GM13977 (cell line): ENCODE measurements around the gene COX4I1.

Experiments
- DNase-seq: peaks from one replicate; pipeline ENCODE4 v3.0.0; 2012; ENCODE audit warnings: low spot score
- in situ Hi-C: fragments of 300-500 bp; cut with MboI; formaldehyde crosslinking; loops from one replicate; pipeline ENCODE4 v1.12.0; 2022; ENCODE audit warnings: low sequenced_read_pairs, low pct_unique_long_range_greater_than_20kb, mixed read lengths, inconsistent platforms; ENCODE audit not compliant: unreplicated experiment
- TF ChIP-seq, protein P1 (sequence below): IDR thresholded peaks from 2 replicates; pipeline ENCODE4 v1.5.1; 2012; ENCODE audit warnings: mild to moderate bottlenecking, control low read depth; ENCODE audit not compliant: insufficient read depth; ENCODE audit errors: extremely low read depth, missing control alignments

The COX4I1 gene

DNA sequence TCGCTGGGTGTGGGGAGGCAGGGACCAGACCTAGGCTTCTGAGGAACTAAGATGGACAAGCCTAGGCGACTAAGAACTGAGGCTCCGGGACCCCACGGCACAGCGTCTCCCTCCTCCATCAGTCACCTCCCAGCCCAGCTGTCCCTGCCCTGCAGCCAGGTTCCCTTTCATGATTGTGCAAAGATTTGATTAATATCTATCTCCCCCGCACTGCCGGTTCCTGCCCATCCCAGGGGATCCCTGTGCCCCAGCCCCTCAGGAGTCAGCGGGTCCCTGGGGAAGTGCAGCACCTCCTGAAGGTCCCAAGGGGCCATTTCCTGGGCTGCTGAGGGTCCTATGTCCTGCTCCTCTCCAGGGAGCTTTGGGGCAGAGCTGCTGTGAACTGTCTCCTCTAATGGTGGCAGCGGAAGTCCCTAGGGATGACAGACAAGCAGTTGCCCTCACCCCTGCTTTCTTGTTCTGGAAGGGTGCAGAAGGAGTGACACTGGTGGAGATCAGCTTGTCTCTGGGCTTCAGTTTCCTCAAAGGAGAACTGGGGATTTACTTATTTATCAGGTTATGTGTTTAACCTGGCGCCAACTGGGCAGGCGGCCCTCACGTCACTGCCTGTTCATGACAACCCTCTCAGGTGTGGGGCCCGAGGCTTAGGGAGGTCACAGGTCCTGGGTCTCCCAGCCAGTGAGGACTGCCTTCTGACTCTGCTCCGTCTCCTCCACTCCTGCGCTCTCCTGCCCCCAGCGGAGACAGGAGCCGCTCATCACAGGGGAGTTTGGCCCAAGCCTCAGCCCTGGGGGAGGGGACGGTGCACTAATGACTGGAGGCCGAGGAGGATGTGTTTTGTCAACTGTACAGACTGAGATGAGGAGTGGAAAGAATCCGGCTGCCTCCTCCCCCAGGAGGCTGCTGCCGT lies 46.7 kb upstream of the COX4I1 start:
- no peak for DNase-seq
- TF ChIP-seq, protein P1, sequence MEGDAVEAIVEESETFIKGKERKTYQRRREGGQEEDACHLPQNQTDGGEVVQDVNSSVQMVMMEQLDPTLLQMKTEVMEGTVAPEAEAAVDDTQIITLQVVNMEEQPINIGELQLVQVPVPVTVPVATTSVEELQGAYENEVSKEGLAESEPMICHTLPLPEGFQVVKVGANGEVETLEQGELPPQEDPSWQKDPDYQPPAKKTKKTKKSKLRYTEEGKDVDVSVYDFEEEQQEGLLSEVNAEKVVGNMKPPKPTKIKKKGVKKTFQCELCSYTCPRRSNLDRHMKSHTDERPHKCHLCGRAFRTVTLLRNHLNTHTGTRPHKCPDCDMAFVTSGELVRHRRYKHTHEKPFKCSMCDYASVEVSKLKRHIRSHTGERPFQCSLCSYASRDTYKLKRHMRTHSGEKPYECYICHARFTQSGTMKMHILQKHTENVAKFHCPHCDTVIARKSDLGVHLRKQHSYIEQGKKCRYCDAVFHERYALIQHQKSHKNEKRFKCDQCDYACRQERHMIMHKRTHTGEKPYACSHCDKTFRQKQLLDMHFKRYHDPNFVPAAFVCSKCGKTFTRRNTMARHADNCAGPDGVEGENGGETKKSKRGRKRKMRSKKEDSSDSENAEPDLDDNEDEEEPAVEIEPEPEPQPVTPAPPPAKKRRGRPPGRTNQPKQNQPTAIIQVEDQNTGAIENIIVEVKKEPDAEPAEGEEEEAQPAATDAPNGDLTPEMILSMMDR, result no peak
- in situ Hi-C loops, result no loop called here

DNA sequence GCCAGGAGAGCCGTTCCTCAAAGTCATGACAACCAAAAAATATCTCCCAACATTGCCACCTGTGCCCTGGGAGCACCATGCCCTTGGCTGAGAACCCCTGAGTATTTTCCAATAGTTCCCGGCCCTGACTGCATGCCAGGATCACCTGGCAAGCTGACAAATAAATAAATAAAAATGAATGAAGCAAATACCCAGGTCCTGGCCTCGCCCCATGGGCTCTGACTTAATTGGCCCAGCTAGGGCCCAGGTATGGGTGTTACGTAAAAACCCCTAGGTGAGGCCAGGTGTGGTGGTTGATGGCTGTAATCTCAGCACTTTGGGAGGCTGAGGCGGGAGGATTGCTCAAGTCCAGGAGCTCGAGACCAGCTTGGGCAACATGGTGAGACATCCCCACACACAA lies 45.9 kb upstream of the COX4I1 start:
- no peak for DNase-seq
- TF ChIP-seq, protein P1, result no peak
- in situ Hi-C loops, result no loop called here

GRCh38 chr16:85753976-85754375 lies 45.5 kb upstream of the COX4I1 start:
- DNase-seq, result no peak
- TF ChIP-seq, protein P1, result no peak
- in situ Hi-C loops, result no loop called here

DNA sequence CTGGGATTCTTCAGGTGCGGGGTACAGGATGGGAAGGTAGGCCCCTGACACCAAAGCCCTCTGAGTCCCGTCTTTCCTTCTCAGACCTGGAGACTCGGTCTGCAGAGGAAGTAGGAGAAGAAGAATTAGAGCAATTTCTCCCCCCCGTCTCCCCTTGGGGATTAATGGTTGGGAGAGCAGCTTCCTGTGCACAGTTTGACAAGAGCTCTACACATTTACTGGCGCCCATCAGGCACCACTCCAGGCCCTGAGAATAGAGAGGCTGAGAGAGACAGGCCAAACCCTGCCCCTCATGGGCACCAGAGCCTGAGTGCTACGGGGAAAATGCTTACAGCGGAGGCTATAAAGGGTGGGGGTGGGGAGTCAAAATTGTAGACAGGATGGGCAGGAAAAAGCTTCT lies 45.1 kb upstream of the COX4I1 start:
- peak; percentile 38 for DNase-seq
- TF ChIP-seq, protein P1, result no peak
- in situ Hi-C loops, result no loop called here

GRCh38 chr16:85755929-85756768 lies 43.3 kb upstream of the COX4I1 start:
- TF ChIP-seq, protein P1, result no peak
- in situ Hi-C loops, result no loop called here
- peak; percentile 84 for DNase-seq

- DNase-seq, result peak; percentile 61
- TF ChIP-seq, protein P1, result no peak
- in situ Hi-C loops, result no loop called here
These were observed 42.1 kb upstream of the COX4I1 start for GRCh38 chr16:85757341-85757822.
